T-helper 1 cell (primary cell): ENCODE measurements around the gene MARCHF3.
"Not testable (repeated sequence)": the region's sequence is repeated elsewhere in the genome, so short reads cannot be mapped to it uniquely, and the experiment has no call there.

Experiments
- DNase-seq, 5 donors: peaks; one replicate each; pipeline ENCODE4 v3.0.0-alpha.2; 2012 to 2020

Gene MARCHF3

DNA sequence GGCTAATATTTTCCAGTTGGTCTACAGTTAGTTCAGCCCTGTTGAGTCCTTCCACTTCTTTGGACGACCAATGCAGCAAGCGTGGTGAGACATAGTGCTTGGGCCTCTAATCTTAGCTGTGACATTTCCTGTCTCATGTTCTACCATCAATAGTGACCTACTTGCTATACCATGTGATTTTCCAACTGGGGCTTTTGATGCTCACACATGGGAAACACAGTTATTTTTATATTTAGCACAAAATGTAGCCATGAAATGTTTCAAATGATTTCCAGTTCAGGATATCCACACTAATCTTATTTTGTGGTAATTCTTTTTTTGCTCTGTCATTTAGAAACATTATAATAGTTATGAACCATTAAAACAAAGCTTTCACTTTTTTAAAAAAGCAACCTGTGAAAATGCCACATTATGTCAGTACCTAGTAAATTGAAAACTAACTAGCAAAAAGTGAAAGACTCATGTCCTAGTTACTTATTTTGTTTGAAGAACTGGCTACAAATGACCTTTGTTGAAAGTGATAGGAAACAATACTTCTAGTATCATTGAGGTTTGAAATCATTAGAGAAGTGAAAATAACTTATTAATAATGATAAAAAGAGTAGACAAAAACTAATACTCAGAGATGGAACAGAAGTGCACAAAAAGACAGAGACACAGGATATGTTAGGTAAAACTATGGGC is 18.3 kb downstream of the MARCHF3 start:
- no peak for DNase-seq

- DNase-seq: no peak
Observed at GRCh38 chr5:127011153-127011552, 19.2 kb downstream of the MARCHF3 start.

DNA sequence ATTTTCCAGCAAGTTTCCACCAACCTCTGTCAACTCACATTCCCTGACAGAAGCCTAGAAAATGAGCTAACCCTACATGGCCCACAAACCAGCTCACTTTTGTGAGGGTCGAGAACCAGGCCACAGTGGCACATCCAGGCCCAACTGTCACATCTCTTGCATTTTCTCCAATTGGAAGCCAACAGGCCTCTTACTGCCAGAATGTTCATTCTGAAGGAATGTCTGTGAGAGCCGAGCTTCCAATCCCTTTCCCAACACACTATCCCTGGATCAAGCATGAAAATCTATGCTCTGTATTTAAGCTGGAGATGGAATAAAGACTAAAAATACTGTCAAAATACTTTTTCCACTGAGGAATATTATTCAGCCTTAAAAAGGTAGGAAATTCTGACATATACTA is 20.0 kb downstream of the MARCHF3 start:
- DNase-seq: no peak

- DNase-seq: no peak
Observed at GRCh38 chr5:127009784-127010183, 20.6 kb downstream of the MARCHF3 start.

- no peak for DNase-seq
Observed at GRCh38 chr5:127008300-127008975, 21.9 kb downstream of the MARCHF3 start.

DNA sequence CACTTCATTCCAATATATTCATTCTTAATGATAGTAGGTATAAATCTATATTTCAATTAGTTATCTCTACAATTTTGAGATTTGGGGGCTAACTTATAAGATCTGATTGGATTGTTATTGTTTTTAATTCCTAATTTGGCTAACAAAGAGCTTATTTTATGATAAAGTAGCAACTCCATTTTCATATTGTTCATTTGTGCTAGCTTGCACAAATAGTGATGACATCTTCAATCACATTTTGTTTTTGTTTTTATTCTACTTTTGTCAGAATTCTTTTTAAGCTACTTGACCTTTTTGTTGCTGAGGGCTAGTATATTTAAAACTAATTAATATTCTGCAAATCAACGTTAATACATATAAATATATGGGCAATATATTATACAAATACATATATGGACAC is 22.8 kb downstream of the MARCHF3 start:
- no peak for DNase-seq

- DNase-seq: no peak
Observed at GRCh38 chr5:127006744-127007143, 23.6 kb downstream of the MARCHF3 start.

GRCh38 chr5:127005282-127005681 is 25.1 kb downstream of the MARCHF3 start:
- DNase-seq: not testable (repeated sequence)

DNA sequence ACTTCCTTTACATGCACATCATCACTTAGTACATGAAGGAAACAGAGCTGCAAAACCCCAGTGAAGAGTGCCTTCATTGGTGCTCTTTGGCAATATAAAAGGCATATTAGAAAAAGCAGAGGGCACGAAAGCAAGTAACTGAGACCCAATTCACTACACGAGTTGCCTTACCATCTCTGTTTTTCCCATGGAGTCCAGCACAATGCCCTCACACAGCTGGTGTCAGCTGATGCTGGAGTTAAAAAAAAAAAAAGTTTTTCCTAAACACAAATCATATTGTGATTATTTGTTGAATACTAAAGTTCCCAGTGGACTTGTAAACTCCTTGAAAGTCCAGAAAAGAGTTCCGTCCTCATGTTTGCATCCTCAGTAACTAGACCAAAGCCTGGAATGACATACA is 25.6 kb downstream of the MARCHF3 start:
- no peak for DNase-seq

DNA sequence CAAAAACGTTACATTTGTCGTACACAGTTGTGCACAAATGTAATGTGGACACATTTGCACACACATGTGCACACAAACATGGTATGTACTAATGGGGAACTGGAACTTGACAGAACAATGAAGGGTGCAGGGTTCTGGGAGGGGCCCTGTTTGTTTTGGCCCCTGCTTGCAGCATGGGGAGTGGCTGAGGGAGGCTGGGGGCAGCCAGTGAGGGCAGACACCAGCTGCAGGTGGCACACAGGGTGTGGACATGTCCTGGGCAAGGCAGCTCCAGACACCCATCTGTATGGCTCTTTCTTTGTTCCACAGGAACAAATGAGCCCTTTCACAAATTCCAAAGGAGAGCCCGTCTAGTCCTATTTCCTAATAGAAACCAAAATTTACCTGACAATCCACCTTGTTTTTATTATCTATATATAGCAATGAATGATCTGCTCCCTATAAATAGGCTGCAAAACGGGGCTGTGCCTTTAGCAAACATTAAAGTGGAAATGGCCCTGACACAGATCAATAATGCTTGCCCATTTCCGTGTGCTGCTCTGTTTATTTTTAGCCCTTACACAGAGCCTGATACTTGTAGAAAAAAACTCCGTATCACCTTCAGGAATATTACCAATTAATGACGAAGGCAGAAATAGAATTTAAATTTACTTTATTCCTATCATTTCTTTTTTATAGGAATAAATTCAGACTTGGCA is 26.4 kb downstream of the MARCHF3 start:
- no peak for DNase-seq

GRCh38 chr5:127002390-127002789 is 28.0 kb downstream of the MARCHF3 start:
- DNase-seq: no peak

GRCh38 chr5:127001621-127002296 is 28.6 kb downstream of the MARCHF3 start:
- DNase-seq: no peak

DNA sequence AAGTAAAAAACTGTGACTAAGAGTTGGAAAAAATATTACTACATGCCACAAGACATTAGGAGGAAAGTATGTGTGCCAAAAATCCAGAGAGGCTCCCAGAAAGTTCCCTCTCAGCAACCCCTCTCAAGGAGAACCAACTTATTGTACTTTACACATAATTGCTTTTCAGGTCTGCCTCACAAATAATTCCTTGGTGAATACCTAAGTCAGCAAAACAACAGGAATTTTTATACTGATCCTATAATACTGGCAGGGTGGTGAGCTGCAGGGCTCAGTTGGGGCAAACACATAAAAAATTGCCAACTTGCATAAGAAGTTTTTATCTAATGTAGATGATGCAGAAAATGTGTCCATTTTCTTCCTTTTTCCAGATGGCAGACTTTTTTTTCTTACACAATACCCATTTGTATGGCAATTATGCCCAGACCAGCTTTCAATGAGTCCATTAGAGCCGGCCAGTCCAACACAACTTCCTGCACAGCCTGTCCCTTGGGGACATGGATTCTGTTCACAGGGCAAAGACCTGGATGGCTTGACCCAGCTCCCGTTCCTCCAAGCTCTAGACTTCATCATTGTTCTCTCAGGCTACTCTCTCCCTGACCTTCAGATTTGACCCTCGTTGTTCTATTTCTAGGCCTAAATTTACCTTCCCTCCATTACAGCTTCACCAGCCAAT is 31.3 kb downstream of the MARCHF3 start:
- no peak for DNase-seq

DNA sequence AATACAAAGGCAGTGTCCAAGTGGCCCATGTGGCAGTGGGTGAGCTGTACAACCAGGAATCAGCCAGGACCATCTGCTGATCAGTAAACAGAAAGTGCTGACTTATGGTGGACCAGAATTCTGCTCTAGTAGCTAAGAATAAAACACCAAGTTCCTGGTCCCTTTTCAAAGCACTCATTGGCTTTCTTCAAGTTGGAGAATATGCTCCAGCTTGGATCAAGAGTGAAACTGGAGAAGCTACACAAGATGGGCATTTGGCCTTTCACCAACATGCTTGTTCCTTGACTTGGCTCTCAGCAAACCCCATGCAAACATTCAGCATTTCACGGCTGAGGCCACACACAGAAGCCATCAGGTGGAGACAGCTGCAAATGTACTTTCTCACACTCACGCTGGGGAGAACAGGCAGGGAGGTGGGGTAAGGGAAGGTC is 32.1 kb downstream of the MARCHF3 start:
- no peak for DNase-seq

- no peak for DNase-seq
Observed at GRCh38 chr5:126995689-126996088, 34.7 kb downstream of the MARCHF3 start.

DNA sequence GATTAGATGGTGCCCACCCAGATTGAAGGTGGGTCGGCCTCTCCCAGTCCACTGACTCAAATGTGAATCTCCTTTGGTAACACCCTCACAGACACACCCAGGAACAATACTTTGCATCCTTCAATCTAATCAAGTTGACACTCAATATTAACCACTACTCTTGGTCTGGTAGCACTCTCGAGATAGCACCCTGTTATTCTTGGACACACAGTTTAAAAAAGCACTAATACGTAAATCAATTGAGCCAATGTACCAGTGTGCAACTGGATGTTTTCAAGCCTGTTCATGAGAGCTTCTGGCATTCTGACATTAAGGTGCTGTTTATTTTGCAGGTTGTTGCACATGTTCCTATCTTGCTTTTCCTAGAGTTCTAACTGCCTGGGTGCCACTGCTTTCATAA is 35.3 kb downstream of the MARCHF3 start:
- DNase-seq: no peak

DNA sequence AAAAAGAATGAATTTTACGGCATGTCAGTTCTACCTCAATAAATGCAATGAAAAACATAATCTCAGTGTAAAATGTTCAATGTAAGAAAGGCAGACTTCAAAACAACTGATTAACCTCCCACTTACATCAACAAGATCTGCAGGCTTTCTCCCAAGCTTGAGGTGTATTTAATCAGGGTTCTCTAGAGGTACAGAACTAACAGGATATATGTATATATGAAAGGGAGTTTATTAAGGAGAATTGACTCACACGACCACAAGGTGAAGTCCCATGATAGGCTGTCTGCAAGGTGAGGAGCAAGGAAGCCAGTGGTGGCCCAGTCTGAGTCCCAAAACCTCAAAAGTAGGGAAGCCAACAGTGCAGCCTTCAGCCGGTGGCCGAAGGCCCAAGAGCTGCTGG is 35.9 kb downstream of the MARCHF3 start:
- no peak for DNase-seq

DNA sequence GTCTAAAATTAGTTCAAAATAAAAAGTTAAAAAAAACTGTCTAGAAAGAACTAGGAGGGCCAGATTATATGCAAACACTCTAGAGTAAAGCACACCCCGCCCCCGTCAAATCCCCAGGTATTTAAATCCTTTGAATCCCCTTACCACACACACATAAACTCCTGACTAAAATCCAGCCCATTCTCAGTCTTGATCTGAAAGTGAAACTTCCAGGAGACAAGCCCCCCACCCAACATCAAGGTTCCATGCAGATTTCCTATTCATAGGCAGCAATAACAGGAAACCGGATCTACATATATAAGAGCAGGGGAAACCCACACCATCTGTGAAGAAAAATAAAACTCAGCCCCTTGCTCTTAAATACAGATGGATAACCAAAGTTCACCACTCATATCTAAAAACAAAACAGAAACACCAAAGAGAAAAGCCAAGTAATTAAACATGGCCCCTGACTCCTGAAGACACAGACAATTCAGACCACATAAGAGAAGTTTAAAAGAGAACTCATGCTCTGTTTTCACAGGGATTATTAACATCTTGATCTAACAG is 42.3 kb downstream of the MARCHF3 start:
- DNase-seq: peak in 2 of 5 donors; percentile 13 to 68

GRCh38 chr5:126987271-126987899 is 43.0 kb downstream of the MARCHF3 start:
- DNase-seq: no peak

GRCh38 chr5:126984632-126985031 is 45.7 kb downstream of the MARCHF3 start:
- DNase-seq: no peak

GRCh38 chr5:126983874-126984266 is 46.5 kb downstream of the MARCHF3 start:
- DNase-seq: no peak
